Transverse colon (tissue), 3 donors: ENCODE measurements around the gene NCBP2.

ENCODE experiments used
- CTCF ChIP-seq, 5 experiments: fragments of 200-600 bp in 3 of 5; fragments of 450-650 bp in 2 of 5; sonication (generic) in 3 of 5; IDR thresholded peaks; 1 replicate in 2 of 5; 2 replicates in 3 of 5; pipeline ENCODE4 v1.5.1; 2016 to 2017; ENCODE audit warnings: antibody characterized with exemption in 5 of 5, inconsistent platforms in 3 of 5, mild to moderate bottlenecking in 2 of 5, moderate library complexity in 1 of 5
- POLR2A ChIP-seq: fragments of 450-650 bp; IDR thresholded peaks from one replicate; pipeline ENCODE4 v1.6.1; 2016; ENCODE audit warnings: antibody characterized with exemption, mild to moderate bottlenecking, moderate library complexity

- no peak for TF ChIP-seq POLR2A
- no peak for TF ChIP-seq CTCF (IDR thresholded peaks at IDR 0.05)
Measured at GRCh38 chr3:196932600-196932999, 9.7 kb downstream of the NCBP2 start.
